ENCODE data around the gene MAP1LC3B2.

Gene MAP1LC3B2

GRCh38 chr12:116615141-116615861 lies 56.1 kb downstream of the MAP1LC3B2 start:
- DNase-seq (ENCODE audit: low read depth), result no peak

- DNase-seq (ENCODE audit: low read depth), result no peak
Observed at GRCh38 chr12:116616536-116617248, 57.5 kb downstream of the MAP1LC3B2 start.

- DNase-seq (ENCODE audit: low read depth), result no peak
Observed at GRCh38 chr12:116619246-116619645, 60.1 kb downstream of the MAP1LC3B2 start.

GRCh38 chr12:116620124-116620491 lies 60.9 kb downstream of the MAP1LC3B2 start:
- no peak for DNase-seq (ENCODE audit: low read depth)

- no peak for DNase-seq (ENCODE audit: low read depth)
Observed at GRCh38 chr12:116620492-116621191, 61.5 kb downstream of the MAP1LC3B2 start.

- no peak for DNase-seq (ENCODE audit: low read depth)
Observed at GRCh38 chr12:116621194-116621593, 62.0 kb downstream of the MAP1LC3B2 start.

GRCh38 chr12:116624516-116624915 lies 65.3 kb downstream of the MAP1LC3B2 start:
- no peak for DNase-seq (ENCODE audit: low read depth)

GRCh38 chr12:116626153-116626552 lies 67.0 kb downstream of the MAP1LC3B2 start:
- DNase-seq (ENCODE audit: low read depth), result no peak
